Fibroblast of the aortic adventitia (primary cell): ENCODE results near the gene CRAMP1. TPM values are rescaled to one million over a fixed set of nuclear protein-coding genes. Genes with fewer than 3 reads are reported as not detected.

Experiments
- DNase-seq: peaks from one replicate; pipeline ENCODE4 v3.0.0-alpha.2; 2010; ENCODE audit warnings: low read depth
- H3K4me3 ChIP-seq: 2 replicates; pipeline ENCODE4 v1.5.1; 2011; ENCODE audit warnings: low read depth, mild to moderate bottlenecking, control low read depth, low read length, moderate library complexity
- total RNA-seq: library from RNA; depleted of rRNA; stranded (reverse); fragments of >200 nt; gene quantifications from 2 replicates; pipeline ENCODE4 v1.2.3, GENCODE V29; 2012; ENCODE audit warnings: low replicate concordance
- TF ChIP-seq, protein P1 (sequence below): IDR thresholded peaks from 2 replicates; pipeline ENCODE4 v1.5.1; 2011; ENCODE audit warnings: mild to moderate bottlenecking, low read length, control low read depth, inconsistent platforms; ENCODE audit not compliant: insufficient read depth

CRAMP1 gene
- total RNA-seq, 1 donor: 9.9 TPM

GRCh38 chr16:1661826-1662225, 49.7 kb downstream of the CRAMP1 start:
- no peak for DNase-seq
- no peak overlapping the region for H3K4me3 ChIP-seq
- TF ChIP-seq, protein P1, sequence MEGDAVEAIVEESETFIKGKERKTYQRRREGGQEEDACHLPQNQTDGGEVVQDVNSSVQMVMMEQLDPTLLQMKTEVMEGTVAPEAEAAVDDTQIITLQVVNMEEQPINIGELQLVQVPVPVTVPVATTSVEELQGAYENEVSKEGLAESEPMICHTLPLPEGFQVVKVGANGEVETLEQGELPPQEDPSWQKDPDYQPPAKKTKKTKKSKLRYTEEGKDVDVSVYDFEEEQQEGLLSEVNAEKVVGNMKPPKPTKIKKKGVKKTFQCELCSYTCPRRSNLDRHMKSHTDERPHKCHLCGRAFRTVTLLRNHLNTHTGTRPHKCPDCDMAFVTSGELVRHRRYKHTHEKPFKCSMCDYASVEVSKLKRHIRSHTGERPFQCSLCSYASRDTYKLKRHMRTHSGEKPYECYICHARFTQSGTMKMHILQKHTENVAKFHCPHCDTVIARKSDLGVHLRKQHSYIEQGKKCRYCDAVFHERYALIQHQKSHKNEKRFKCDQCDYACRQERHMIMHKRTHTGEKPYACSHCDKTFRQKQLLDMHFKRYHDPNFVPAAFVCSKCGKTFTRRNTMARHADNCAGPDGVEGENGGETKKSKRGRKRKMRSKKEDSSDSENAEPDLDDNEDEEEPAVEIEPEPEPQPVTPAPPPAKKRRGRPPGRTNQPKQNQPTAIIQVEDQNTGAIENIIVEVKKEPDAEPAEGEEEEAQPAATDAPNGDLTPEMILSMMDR: no peak

DNA sequence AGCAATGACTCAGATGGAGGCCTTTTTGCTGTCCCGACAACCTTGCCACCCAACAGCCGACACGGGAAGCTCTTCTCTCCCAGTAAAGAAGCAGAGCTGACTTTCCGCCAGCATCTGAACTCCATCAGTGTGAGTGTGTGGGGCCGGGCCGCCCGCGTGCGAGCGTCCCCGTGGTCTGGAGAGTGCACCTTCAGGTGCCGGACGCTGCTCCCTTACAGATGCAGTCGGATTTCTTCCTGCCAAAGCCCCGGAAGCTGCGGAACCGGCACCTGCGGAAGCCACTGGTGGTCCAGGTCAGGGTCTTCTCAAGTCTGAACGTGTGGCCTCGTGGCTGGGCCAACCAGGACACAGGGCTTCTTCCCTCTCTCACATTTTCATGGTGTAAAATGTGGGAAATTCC, 50.4 kb downstream of the CRAMP1 start:
- no peak for DNase-seq
- no peak overlapping the region for H3K4me3 ChIP-seq
- TF ChIP-seq, protein P1: no peak

DNA sequence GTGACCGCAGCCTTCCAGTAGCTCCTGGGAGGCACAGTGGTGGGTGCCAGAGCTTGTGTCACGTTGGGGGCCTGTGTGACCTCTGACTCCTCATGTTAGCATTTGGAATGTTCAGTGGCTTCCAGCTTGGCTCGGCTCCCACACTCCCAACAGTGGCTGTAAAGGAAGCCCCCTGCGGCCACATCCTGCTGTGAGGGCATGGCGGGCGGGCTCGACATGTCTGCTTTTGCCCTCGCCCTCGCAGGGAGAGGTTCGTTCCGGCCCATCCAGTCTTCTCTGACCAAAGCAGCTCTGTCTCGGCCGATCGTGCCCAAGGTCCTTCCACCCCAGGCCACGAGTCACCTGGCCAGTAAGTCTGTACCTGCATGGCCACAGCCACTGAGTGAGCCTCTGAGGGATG, 53.7 kb downstream of the CRAMP1 start:
- DNase-seq: no peak
- TF ChIP-seq, protein P1: no peak
- H3K4me3 ChIP-seq: no peak overlapping the region

GRCh38 chr16:1666316-1666715, 54.2 kb downstream of the CRAMP1 start:
- TF ChIP-seq, protein P1: no peak
- DNase-seq: no peak
- no peak overlapping the region for H3K4me3 ChIP-seq

- no peak overlapping the region for H3K4me3 ChIP-seq
- TF ChIP-seq, protein P1: no peak
- DNase-seq: no peak
These were observed 55.1 kb downstream of the CRAMP1 start for GRCh38 chr16:1667271-1667670.

DNA sequence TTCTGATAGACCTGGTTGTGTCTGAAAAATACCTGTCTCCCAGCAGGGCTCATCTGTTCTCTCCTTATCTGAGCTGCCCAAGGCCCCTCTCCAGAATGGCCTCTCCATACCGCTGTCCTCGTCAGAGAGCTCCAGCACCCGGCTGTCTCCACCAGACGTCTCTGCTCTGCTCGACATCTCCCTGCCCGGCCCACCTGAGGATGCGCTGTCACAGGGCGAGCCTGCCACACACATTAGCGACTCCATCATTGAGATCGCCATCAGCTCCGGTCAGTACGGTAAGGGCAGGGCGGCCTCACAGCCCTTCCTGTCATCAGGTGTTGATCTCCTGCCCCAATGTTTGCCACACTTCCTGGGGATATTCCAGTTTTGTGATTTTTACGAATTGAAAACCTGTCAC, 55.8 kb downstream of the CRAMP1 start:
- TF ChIP-seq, protein P1: no peak
- H3K4me3 ChIP-seq: no peak overlapping the region
- DNase-seq: no peak

DNA sequence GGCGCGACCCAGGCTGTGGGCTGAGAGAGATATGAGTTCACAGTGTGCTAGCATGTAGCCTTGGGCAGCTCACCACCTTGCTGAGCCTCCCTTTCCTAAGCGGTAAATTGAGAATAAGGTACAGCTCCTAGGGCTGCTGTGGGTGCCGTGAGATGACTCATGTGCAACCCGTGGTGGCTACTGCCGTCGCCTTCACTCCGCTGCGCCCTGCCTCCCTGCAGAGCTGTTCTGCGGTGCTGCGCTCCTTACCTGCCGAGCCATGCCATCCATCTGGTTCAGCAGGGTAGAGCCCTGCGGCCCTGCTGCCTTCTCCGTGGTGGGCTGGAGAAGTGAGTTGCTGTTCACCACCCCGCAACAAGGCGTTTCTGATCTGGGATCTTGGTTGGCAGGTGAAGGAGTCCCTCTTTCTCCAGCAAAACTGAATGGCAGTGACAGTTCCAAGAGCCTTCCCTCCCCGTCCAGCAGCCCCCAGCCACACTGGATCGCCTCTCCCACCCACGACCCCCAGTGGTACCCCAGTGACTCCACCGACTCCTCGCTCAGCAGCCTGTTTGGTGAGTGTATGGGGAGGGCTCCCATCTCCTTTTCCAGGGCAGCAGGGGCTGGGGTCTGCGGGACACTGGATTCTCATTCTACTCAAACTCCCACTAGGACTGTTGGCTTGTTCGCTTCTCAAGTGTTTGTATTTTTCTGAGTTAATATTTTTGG, 56.6 kb downstream of the CRAMP1 start:
- DNase-seq: no peak
- TF ChIP-seq, protein P1: no peak

More for the DNA sequence above, 56.6 kb downstream of the CRAMP1 start:
- no peak overlapping the region for H3K4me3 ChIP-seq
